Activated naive CD4-positive, alpha-beta T cell treated with anti-CD3 and anti-CD28 coated beads for 36 hours (primary cell): Measurements from ENCODE around the gene CPT1B. TPM values are rescaled to one million over a fixed set of nuclear protein-coding genes. Genes with fewer than 3 reads are reported as not detected.

ENCODE experiments used
- CTCF ChIA-PET: fragments of 350-600 bp; sonication (Branson Sonifier 250); formaldehyde crosslinking; loops from one replicate; lab custom pipeline; 2021; ENCODE audit warnings: antibody characterized with exemption; lab: Charles Lee
- DNase-seq: peaks from one replicate; pipeline ENCODE4 v3.0.0-alpha.2; 2020
- H3K27ac Mint-ChIP-seq: one replicate; pipeline ENCODE4 v1.8.0; 2021; ENCODE audit warnings: mild to moderate bottlenecking, mixed read lengths
- H3K27me3 Mint-ChIP-seq: one replicate; pipeline ENCODE4 v1.8.0; 2021; ENCODE audit warnings: low read depth, mixed read lengths
- H3K36me3 Mint-ChIP-seq: one replicate; pipeline ENCODE4 v1.8.0; 2021; ENCODE audit warnings: low read depth, mixed read lengths
- H3K4me1 Mint-ChIP-seq: one replicate; pipeline ENCODE4 v1.8.0; 2021; ENCODE audit warnings: low read depth, mixed read lengths
- H3K4me3 Mint-ChIP-seq: one replicate; pipeline ENCODE4 v1.8.0; 2021; ENCODE audit warnings: mild to moderate bottlenecking, moderate library complexity, mixed read lengths
- H3K9me3 Mint-ChIP-seq: one replicate; pipeline ENCODE4 v1.8.0; 2021; ENCODE audit warnings: mixed read lengths
- intact Hi-C: fragments of 100-400 bp; cut with micrococcal nuclease; formaldehyde crosslinking; loops from one replicate; pipeline ENCODE4 v1.15.1; 2023
- total RNA-seq, 2 experiments: library from RNA; stranded (reverse); gene quantifications; one replicate each; pipeline ENCODE4 v1.2.3, GENCODE V29; 2021

The CPT1B gene
- total RNA-seq, 2 experiments from 2014 or later, result 37.3 to 43.7 TPM

- no peak for DNase-seq
These were observed 3.1 kb upstream of the CPT1B start for GRCh38 chr22:50581031-50581949.

GRCh38 chr22:50579752-50580151 lies 1.5 kb upstream of the CPT1B start:
- intact Hi-C loops, result no loop called here
- Mint-ChIP-seq H3K4me3 (no peak overlapping the region), H3K9me3 (no peaks in the 10 kb centered on the region), H3K27ac (no peak overlapping the region), H3K36me3 (peaks cover 23% of the 10 kb centered on the region), H3K27me3 (no peaks in the 10 kb centered on the region), H3K4me1 (peaks cover 35% of the 10 kb centered on the region)
- DNase-seq, result no peak
- CTCF ChIA-PET, result no interaction called here

More at GRCh38 chr22:50581031-50581949, 3.1 kb upstream of the CPT1B start:
- Mint-ChIP-seq H3K4me1 (peaks cover 35% of the 10 kb centered on the region), H3K36me3 (peaks cover 23% of the 10 kb centered on the region), H3K9me3 (no peaks in the 10 kb centered on the region), H3K27me3 (no peaks in the 10 kb centered on the region), H3K27ac (peak overlapping the region; percentile 71), H3K4me3 (peak overlapping the region; percentile 91)
- intact Hi-C loops, result no loop called here
- CTCF ChIA-PET, result interaction anchor here (0.9 to 2.6 kb wide), 4 partner anchors 15 to 56 kb away, joined by 3 to 9 read pairs (median 6); partner anchors contain the start of gene SCO2

GRCh38 chr22:50578776-50579310 lies 616 bp upstream of the CPT1B start:
- no peak for DNase-seq
- intact Hi-C loops, result no loop called here
- Mint-ChIP-seq H3K4me1 (peaks cover 33% of the 10 kb centered on the region), H3K27me3 (no peaks in the 10 kb centered on the region), H3K4me3 (no peak overlapping the region), H3K36me3 (peaks cover 23% of the 10 kb centered on the region), H3K9me3 (no peaks in the 10 kb centered on the region), H3K27ac (no peak overlapping the region)
- CTCF ChIA-PET, result interaction anchor here (0.9 to 1.1 kb wide), 3 partner anchors 16 to 70 kb away, joined by 3 to 4 read pairs (median 4); partner anchors contain the start of gene SYCE3

GRCh38 chr22:50577697-50577986 lies 585 bp downstream of the CPT1B start:
- CTCF ChIA-PET, result interaction anchor here (0.6 to 1.3 kb wide), 3 partner anchors 30 to 745 kb away, joined by 3 to 5 read pairs (median 4); no protein-coding TSS in a partner anchor
- H3K27me3 Mint-ChIP-seq, result no peaks in the 10 kb centered on the region
- intact Hi-C loops, result no loop called here
- peaks cover 27% of the 10 kb centered on the region for H3K4me1 Mint-ChIP-seq
- no peaks in the 10 kb centered on the region for H3K9me3 Mint-ChIP-seq
- H3K4me3 Mint-ChIP-seq, result no peak overlapping the region
- H3K36me3 Mint-ChIP-seq, result peaks cover 22% of the 10 kb centered on the region
- DNase-seq, result no peak
- no peak overlapping the region for H3K27ac Mint-ChIP-seq

GRCh38 chr22:50576806-50577696 lies 1.2 kb downstream of the CPT1B start:
- DNase-seq, result no peak
- H3K36me3 Mint-ChIP-seq, result peaks cover 25% of the 10 kb centered on the region
- CTCF ChIA-PET, result interaction anchor here (0.6 to 1.3 kb wide), 3 partner anchors 29 to 44 kb away, joined by 4 to 5 read pairs (median 5); no protein-coding TSS in a partner anchor
- H3K4me3 Mint-ChIP-seq, result no peak overlapping the region
- no peaks in the 10 kb centered on the region for H3K9me3 Mint-ChIP-seq
- peaks cover 27% of the 10 kb centered on the region for H3K4me1 Mint-ChIP-seq
- no peak overlapping the region for H3K27ac Mint-ChIP-seq
- intact Hi-C loops, result loop anchor here (1.0 kb wide), 1 partner anchor 43 kb away; no protein-coding TSS in a partner anchor
- H3K27me3 Mint-ChIP-seq, result no peaks in the 10 kb centered on the region

GRCh38 chr22:50576070-50576469 lies 2.2 kb downstream of the CPT1B start:
- CTCF ChIA-PET, result interaction anchor here (1.0 to 1.8 kb wide), 5 partner anchors 13 to 51 kb away, joined by 5 to 7 read pairs (median 5); partner anchors contain the start of genes SCO2 and SYCE3
- Mint-ChIP-seq H3K27me3 (no peaks in the 10 kb centered on the region), H3K27ac (no peak overlapping the region), H3K36me3 (peaks cover 24% of the 10 kb centered on the region), H3K4me3 (no peak overlapping the region), H3K4me1 (peaks cover 18% of the 10 kb centered on the region), H3K9me3 (no peaks in the 10 kb centered on the region)
- intact Hi-C loops, result loop anchor here (1.0 kb wide), 1 partner anchor 44 kb away; no protein-coding TSS in a partner anchor
- DNase-seq, result peak; percentile 41

- Mint-ChIP-seq H3K36me3 (peaks cover 22% of the 10 kb centered on the region), H3K27ac (no peak overlapping the region), H3K4me1 (peaks cover 16% of the 10 kb centered on the region)
These were observed 2.7 kb downstream of the CPT1B start for GRCh38 chr22:50575426-50575941.

GRCh38 chr22:50574383-50574755 lies 3.9 kb downstream of the CPT1B start:
- CTCF ChIA-PET, result interaction anchor here (0.6 to 1.8 kb wide), 4 partner anchors 9 to 47 kb away, joined by 4 to 7 read pairs (median 5); partner anchors contain the start of gene SYCE3
- Mint-ChIP-seq H3K27me3 (no peaks in the 10 kb centered on the region), H3K27ac (no peak overlapping the region), H3K4me3 (no peak overlapping the region), H3K4me1 (peaks cover 7% of the 10 kb centered on the region), H3K36me3 (peaks cover 17% of the 10 kb centered on the region), H3K9me3 (no peaks in the 10 kb centered on the region)
- intact Hi-C loops, result no loop called here
- DNase-seq, result no peak

More at GRCh38 chr22:50575426-50575941, 2.7 kb downstream of the CPT1B start:
- H3K9me3 Mint-ChIP-seq, result no peaks in the 10 kb centered on the region
- no peaks in the 10 kb centered on the region for H3K27me3 Mint-ChIP-seq
- no peak for DNase-seq
- intact Hi-C loops, result no loop called here
- H3K4me3 Mint-ChIP-seq, result no peak overlapping the region
- CTCF ChIA-PET, result interaction anchor here (1.0 to 1.8 kb wide), 4 partner anchors 11 to 50 kb away, joined by 4 to 7 read pairs (median 6); partner anchors contain the start of genes SCO2 and SYCE3

GRCh38 chr22:50573491-50574382 lies 4.5 kb downstream of the CPT1B start:
- Mint-ChIP-seq H3K4me1 (peaks cover 7% of the 10 kb centered on the region), H3K27ac (no peak overlapping the region)

GRCh38 chr22:50572965-50573364 lies 5.3 kb downstream of the CPT1B start:
- Mint-ChIP-seq H3K9me3 (no peaks in the 10 kb centered on the region), H3K27me3 (no peaks in the 10 kb centered on the region), H3K36me3 (peaks cover 14% of the 10 kb centered on the region), H3K27ac (no peak overlapping the region), H3K4me3 (no peak overlapping the region), H3K4me1 (peaks cover 4% of the 10 kb centered on the region)
- CTCF ChIA-PET, result interaction anchor here (0.7 to 1.8 kb wide), 3 partner anchors 8 to 16 kb away, joined by 3 to 8 read pairs (median 4); partner anchors contain the start of gene SYCE3
- DNase-seq, result no peak
- intact Hi-C loops, result no loop called here

More at GRCh38 chr22:50573491-50574382, 4.5 kb downstream of the CPT1B start:
- CTCF ChIA-PET, result interaction anchor here (1.5 to 1.8 kb wide), 3 partner anchors 9 to 47 kb away, joined by 4 to 8 read pairs (median 7); partner anchors contain the start of gene SYCE3
- Mint-ChIP-seq H3K9me3 (no peaks in the 10 kb centered on the region), H3K36me3 (peaks cover 17% of the 10 kb centered on the region), H3K4me3 (no peak overlapping the region), H3K27me3 (no peaks in the 10 kb centered on the region)
- no peak for DNase-seq
- intact Hi-C loops, result no loop called here
